Measurements from ENCODE around the gene LCN6. TPM values are rescaled to one million over a fixed set of nuclear protein-coding genes. Genes with fewer than 3 reads are reported as not detected.
"Not testable (repeated sequence)": the region's sequence is repeated elsewhere in the genome, so short reads cannot be mapped to it uniquely, and the experiment has no call there.

The LCN6 gene
- total RNA-seq, 1 donor from 2014 or later: 17.9 TPM

- Histone ChIP-seq H3K27ac (no peak within 1 kb of the TSS), H3K27me3 (peaks cover 3% of the 10 kb centered on the region), H3K36me3 (no peaks in the 10 kb centered on the region), H3K4me3 (peak within 1 kb of the TSS; percentile 42 to 48), H3K9me3 (no peaks in the 10 kb centered on the region), H3K4me1 (peaks cover 20% of the 10 kb centered on the region)
- no peak for DNase-seq (ENCODE audit: extremely low spot score in 2 of 2)
- TF ChIP-seq POLR2AphosphoS5 (IDR thresholded peaks at IDR 0.05; ENCODE audit: insufficient read depth in 1 of 2, low read depth in 1 of 2): no peak
- TF ChIP-seq POLR2A (IDR thresholded peaks at IDR 0.05): no peak
- no peak for TF ChIP-seq CTCF (IDR thresholded peaks at IDR 0.05)
- intact Hi-C loops (cut with DNase I): no loop called here
These were observed 36.3 kb downstream of the LCN6 start, which contains the start of gene DIPK1B for GRCh38 chr9:136711751-136712689. Gene DIPK1B, plus strand, starts transcription at chr9:136712572. Its CDS starts 94 bp downstream, at chr9:136712666.

GRCh38 chr9:136711219-136711648 lies 37.1 kb downstream of the LCN6 start:
- H3K27me3 ChIP-seq; H3K36me3 ChIP-seq; DNase-seq (ENCODE audit: extremely low spot score in 2 of 2); intact Hi-C loops (cut with DNase I); H3K9me3 ChIP-seq; H3K27ac ChIP-seq; H3K4me3 ChIP-seq: not testable (repeated sequence)
- H3K4me1 ChIP-seq: peaks cover 20% of the 10 kb centered on the region
- TF ChIP-seq POLR2AphosphoS5 (IDR thresholded peaks at IDR 0.05; ENCODE audit: insufficient read depth in 1 of 2, low read depth in 1 of 2): peak in 1 of 2 donors; percentile 46

- H3K27me3 ChIP-seq: peaks cover 3% of the 10 kb centered on the region
- intact Hi-C loops (cut with DNase I): no loop called here
- no peak for DNase-seq (ENCODE audit: extremely low spot score in 2 of 2)
- no peaks in the 10 kb centered on the region for H3K9me3 ChIP-seq
- no peak overlapping the region for H3K27ac ChIP-seq
- no peak overlapping the region for H3K4me3 ChIP-seq
- H3K4me1 ChIP-seq: peaks cover 20% of the 10 kb centered on the region
- TF ChIP-seq CTCF (IDR thresholded peaks at IDR 0.05) (no peak), POLR2AphosphoS5 (IDR thresholded peaks at IDR 0.05; ENCODE audit: insufficient read depth in 1 of 2, low read depth in 1 of 2) (no peak), POLR2A (IDR thresholded peaks at IDR 0.05) (no peak)
- no peaks in the 10 kb centered on the region for H3K36me3 ChIP-seq
These were observed 37.8 kb downstream of the LCN6 start for GRCh38 chr9:136710543-136710942.

GRCh38 chr9:136709454-136710109 lies 38.7 kb downstream of the LCN6 start:
- no peak for DNase-seq (ENCODE audit: extremely low spot score in 2 of 2)
- Histone ChIP-seq H3K4me1 (peaks cover 14% of the 10 kb centered on the region), H3K4me3 (no peak overlapping the region), H3K36me3 (no peaks in the 10 kb centered on the region), H3K9me3 (no peaks in the 10 kb centered on the region), H3K27me3 (peaks cover 3% of the 10 kb centered on the region), H3K27ac (no peak overlapping the region)
- TF ChIP-seq CTCF (IDR thresholded peaks at IDR 0.05) (no peak), POLR2A (IDR thresholded peaks at IDR 0.05) (no peak), POLR2AphosphoS5 (IDR thresholded peaks at IDR 0.05; ENCODE audit: insufficient read depth in 1 of 2, low read depth in 1 of 2) (no peak)
- intact Hi-C loops (cut with DNase I): no loop called here

- H3K27ac ChIP-seq: no peak overlapping the region
- no peaks in the 10 kb centered on the region for H3K9me3 ChIP-seq
- intact Hi-C loops (cut with DNase I): no loop called here
- H3K4me1 ChIP-seq: peaks cover 11% of the 10 kb centered on the region
- H3K4me3 ChIP-seq: no peak overlapping the region
- TF ChIP-seq CTCF (IDR thresholded peaks at IDR 0.05): no peak
- DNase-seq (ENCODE audit: extremely low spot score in 2 of 2): no peak
- no peaks in the 10 kb centered on the region for H3K36me3 ChIP-seq
- H3K27me3 ChIP-seq: no peaks in the 10 kb centered on the region
These were observed 40.3 kb downstream of the LCN6 start for GRCh38 chr9:136707849-136708517.
